Measurements from ENCODE around the gene ATP1B1. TPM values are rescaled to one million over a fixed set of nuclear protein-coding genes. Genes with fewer than 3 reads are reported as not detected.

Gene ATP1B1
- total and polyA plus RNA-seq, 2 of the 13 experiments (the other 11 are each of a cell fraction or from before 2014, with no cell fraction given) = 134 to 135 TPM

GRCh38 chr1:169060043-169060722 is 46.3 kb upstream of the ATP1B1 start (continued):
- TF ChIP-seq ZXDC (CRISPR knock-in tag; IDR thresholded peaks at IDR 0.05) (no peak), NFIC (IDR thresholded peaks at IDR 0.05; ENCODE audit: low read length) (peak; percentile 65), ZNF441 (CRISPR knock-in tag; IDR thresholded peaks at IDR 0.05; ENCODE audit: borderline replicate concordance) (no peak), BRD4 (CRISPR knock-in tag; IDR thresholded peaks at IDR 0.05) (no peak), PATZ1 (CRISPR knock-in tag; IDR thresholded peaks at IDR 0.05) (peak; percentile 63; the same call in 1 of the 2 replicates), THAP11 (CRISPR knock-in tag; IDR thresholded peaks at IDR 0.05) (peak; percentile 50; the same call in 1 of the 2 replicates), ZNF331 (CRISPR knock-in tag; IDR thresholded peaks at IDR 0.05) (peak; percentile 74; the same call in 1 of the 2 replicates), SAP130 (CRISPR knock-in tag; IDR thresholded peaks at IDR 0.05; ENCODE audit: low read depth) (peak; percentile 33; the same call in 1 of the 2 replicates), SIX4 (CRISPR knock-in tag; IDR thresholded peaks at IDR 0.05) (peak; percentile 76; the same call in 1 of the 2 replicates), ZNF3 (CRISPR knock-in tag; IDR thresholded peaks at IDR 0.05) (peak; percentile 30; the same call in 1 of the 2 replicates), MIER3 (CRISPR knock-in tag; IDR thresholded peaks at IDR 0.05; ENCODE audit: borderline replicate concordance) (peak; percentile 57; the same call in 1 of the 2 replicates), GABPA (IDR thresholded peaks at IDR 0.05; ENCODE audit: low read depth, low read length) (no peak), GABPA (CRISPR knock-in tag; IDR thresholded peaks at IDR 0.05; ENCODE audit: low read depth) (peak; percentile 68), AFF4 (CRISPR knock-in tag; IDR thresholded peaks at IDR 0.05) (no peak), ZNF292 (CRISPR knock-in tag; IDR thresholded peaks at IDR 0.05; ENCODE audit: borderline replicate concordance, low read depth) (peak; percentile 72; the same call in 1 of the 2 replicates), ZFP36L1 (CRISPR knock-in tag; IDR thresholded peaks at IDR 0.05) (0 out of 2 replicates have a peak, but pooled peaks have one; percentile 30), ZMYM4 (CRISPR knock-in tag; IDR thresholded peaks at IDR 0.05) (peak; percentile 58; the same call in 1 of the 2 replicates)
